Subcutaneous adipose tissue (tissue), 4 donors: ENCODE data around the gene ATP6AP2. TPM values are rescaled to one million over a fixed set of nuclear protein-coding genes. Genes with fewer than 3 reads are reported as not detected.

ENCODE experiments used
- CTCF ChIP-seq: fragments of 450-650 bp; IDR thresholded peaks from one replicate; pipeline ENCODE4 v1.5.1; 2016; ENCODE audit warnings: low read depth, mild to moderate bottlenecking, control low read depth, antibody characterized with exemption, moderate library complexity
- total RNA-seq, 4 donors: library from RNA; depleted of rRNA; stranded (reverse); fragments of >200 nt; gene quantifications; one replicate each; pipeline ENCODE4 v1.1.0, GENCODE V29; 2016

ATP6AP2 gene
- total RNA-seq: 100 to 1,000 TPM in 3 of 4 donors, 10 to 100 TPM in 1; 65.6 to 235 (median 156) TPM

GRCh38 chrX:40580537-40581335, at the start of gene ATP6AP2:
Gene ATP6AP2, plus strand, starts transcription at chrX:40580970. Its CDS starts 96 bp downstream, at chrX:40581066.
- no peak for TF ChIP-seq CTCF

- TF ChIP-seq CTCF: no peak
These were observed 49.5 kb upstream of the ATP6AP2 start for GRCh38 chrX:40531056-40531826.

GRCh38 chrX:40537310-40537709, 43.5 kb upstream of the ATP6AP2 start:
- TF ChIP-seq CTCF: no peak

- TF ChIP-seq CTCF: no peak
These were observed 42.4 kb upstream of the ATP6AP2 start for GRCh38 chrX:40538406-40538805.

GRCh38 chrX:40539214-40540142, 41.3 kb upstream of the ATP6AP2 start:
- TF ChIP-seq CTCF: no peak

GRCh38 chrX:40542208-40542607, 38.6 kb upstream of the ATP6AP2 start:
- TF ChIP-seq CTCF: no peak
